HCT116 (cell line): ENCODE measurements around the gene GNS. TPM values are rescaled to one million over a fixed set of nuclear protein-coding genes. Genes with fewer than 3 reads are reported as not detected.

Experiments used
- ATAC-seq: fragments of 200-7000 bp; cut with Tn5 transposase; 2 replicates; pipeline ENCODE4 v1.9.1; 2020; ENCODE audit warnings: mild to moderate bottlenecking, moderate library complexity
- BruUV-seq: library from RNA; stranded (reverse); fragments of 400-500 nt; replicated peaks from 2 replicates; lab custom pipeline; 2021; lab: Mats Ljungman, UMichigan
- CTCF ChIA-PET: fragments of 300-600 bp; sonication (Branson Sonifier 250); formaldehyde crosslinking; loops from one replicate; lab custom pipeline; 2021; ENCODE audit warnings: antibody characterized with exemption; lab: Charles Lee
- POLR2A ChIA-PET: fragments of 300-600, 350-600 bp; sonication (Branson Sonifier 250); formaldehyde crosslinking; loops from one replicate; lab custom pipeline; 2021; ENCODE audit warnings: antibody characterized with exemption; lab: Charles Lee
- RAD21 ChIA-PET, 2 experiments: fragments of 300-600 bp; sonication (Branson Sonifier 250); formaldehyde crosslinking; loops; one replicate each; lab custom pipeline; 2023; ENCODE audit warnings: low total read pairs in 2 of 2; ENCODE audit not compliant: uncharacterized antibody in 2 of 2, unreplicated experiment in 2 of 2, low non-redundant PET in 1 of 2; lab: Charles Lee
- DNase-seq: peaks from one replicate; pipeline ENCODE4 v3.0.0-alpha.2; 2010; ENCODE audit warnings: low read depth, low spot score
- H2AFZ ChIP-seq: fragments of 200-600 bp; shearing (Covaris generic), sonication (generic); 2 replicates; pipeline ENCODE4 v1.6.1; 2017; ENCODE audit warnings: low read depth, mixed run types, mixed read lengths, antibody characterized with exemption, low read length; ENCODE audit not compliant: poor library complexity, severe bottlenecking
- H3K27ac ChIP-seq: 2 replicates; pipeline ENCODE4 v1.5.1; 2012; ENCODE audit warnings: low read depth, low read length
- H3K27me3 ChIP-seq: fragments of 200-600 bp; sonication (generic); 2 replicates; pipeline ENCODE4 v1.6.1; 2016; ENCODE audit warnings: mixed run types, low read length, mixed read lengths; ENCODE audit not compliant: insufficient read depth
- H3K36me3 ChIP-seq, 2 experiments: fragments of 200-500 bp in 1 of 2; fragments of 200-600 bp in 1 of 2; sonication (Bioruptor generic) in 1 of 2; sonication (generic) in 1 of 2; 2 replicates each; pipeline versions ENCODE4 v1.5.1 to v1.6.1; 2014 to 2016; ENCODE audit warnings: low read length in 2 of 2, inconsistent platforms in 1 of 2, mixed read lengths in 1 of 2, mixed run types in 1 of 2; ENCODE audit not compliant: insufficient read depth in 2 of 2, control insufficient read depth in 1 of 2
- H3K4me1 ChIP-seq, 2 experiments: fragments of 200-600 bp in 1 of 2; sonication (generic) in 1 of 2; 2 replicates each; pipeline versions ENCODE4 v1.5.1 to v1.6.1; 2012 to 2017; ENCODE audit warnings: low read length in 2 of 2, inconsistent platforms in 1 of 2, mild to moderate bottlenecking in 1 of 2, mixed read lengths in 1 of 2, mixed run types in 1 of 2, moderate library complexity in 1 of 2; ENCODE audit not compliant: insufficient read depth in 2 of 2, control insufficient read depth in 1 of 2
- H3K4me2 ChIP-seq: fragments of 200-600 bp; sonication (generic); 2 replicates; pipeline ENCODE4 v1.6.1; 2017; ENCODE audit warnings: mixed run types, low read length, mixed read lengths
- H3K4me3 ChIP-seq, 2 experiments: fragments of 200-600 bp in 1 of 2; sonication (generic) in 1 of 2; replicated peaks in 1 of 2; 2 replicates each; pipeline ENCODE4 v1.5.1; 2011 to 2016; ENCODE audit warnings: low read length in 2 of 2, control low read depth in 1 of 2, low read depth in 1 of 2, mild to moderate bottlenecking in 1 of 2, mixed read lengths in 1 of 2, mixed run types in 1 of 2
- H3K79me2 ChIP-seq: fragments of 200-600 bp; sonication (generic); 2 replicates; pipeline ENCODE4 v1.6.1; 2017; ENCODE audit warnings: mild to moderate bottlenecking, mixed run types, low read length, moderate library complexity, mixed read lengths; ENCODE audit not compliant: insufficient read depth
- H3K9ac ChIP-seq: fragments of 200-600 bp; sonication (generic); 2 replicates; pipeline ENCODE4 v1.6.1; 2016; ENCODE audit warnings: low read length, mixed read lengths
- H3K9me2 ChIP-seq: fragments of 200-600 bp; sonication (generic), shearing (Covaris generic); 2 replicates; pipeline ENCODE4 v1.6.1; 2017; ENCODE audit warnings: mixed run types, mild to moderate bottlenecking, moderate library complexity; ENCODE audit not compliant: insufficient read depth
- H3K9me3 ChIP-seq, 2 experiments: fragments of 200-500 bp in 1 of 2; fragments of 200-600 bp in 1 of 2; sonication (Bioruptor generic) in 1 of 2; sonication (generic) in 1 of 2; 2 replicates each; pipeline ENCODE4 v1.6.1; 2014 to 2017; ENCODE audit warnings: low read length in 2 of 2, mixed read lengths in 2 of 2, inconsistent platforms in 1 of 2, low read depth in 1 of 2, mild to moderate bottlenecking in 1 of 2, mixed run types in 1 of 2, moderate library complexity in 1 of 2; ENCODE audit not compliant: control insufficient read depth in 1 of 2, insufficient read depth in 1 of 2
- H4K20me1 ChIP-seq: fragments of 200-600 bp; sonication (generic), shearing (Covaris generic); 2 replicates; pipeline ENCODE4 v1.6.1; 2017; ENCODE audit warnings: mixed run types, mild to moderate bottlenecking, moderate library complexity; ENCODE audit not compliant: insufficient read depth
- CBX3 ChIP-seq: IDR thresholded peaks from 2 replicates; pipeline ENCODE4 v1.6.1; 2012; ENCODE audit warnings: low read depth
- CEBPB ChIP-seq: IDR thresholded peaks from 2 replicates; pipeline ENCODE4 v1.6.1; 2012; ENCODE audit warnings: low read depth
- CTCF ChIP-seq, 3 experiments: fragments of 200-600 bp in 1 of 3; sonication (generic) in 1 of 3; IDR thresholded peaks in 2 of 3; conservative IDR thresholded peaks in 1 of 3; 2 replicates each; pipeline ENCODE4 v1.5.1; 2012 to 2017; ENCODE audit warnings: low read depth in 2 of 3, low read length in 2 of 3, antibody characterized with exemption in 1 of 3, borderline replicate concordance in 1 of 3, control low read depth in 1 of 3, mild to moderate bottlenecking in 1 of 3, mixed read lengths in 1 of 3, mixed run types in 1 of 3, moderate library complexity in 1 of 3; ENCODE audit not compliant: insufficient read depth in 1 of 3
- ELF1 ChIP-seq: IDR thresholded peaks from 2 replicates; pipeline ENCODE4 v1.6.1; 2012; ENCODE audit warnings: low read depth, borderline replicate concordance
- EZH2 ChIP-seq: fragments of 200-600 bp; sonication (generic); IDR thresholded peaks from 2 replicates; pipeline ENCODE4 v1.6.1; 2017; ENCODE audit warnings: antibody characterized with exemption, mixed run types
- EZH2phosphoT487 ChIP-seq: fragments of 200-600 bp; IDR thresholded peaks from 2 replicates; pipeline ENCODE4 v1.6.1; 2018; ENCODE audit warnings: antibody characterized with exemption, borderline replicate concordance
- FOSL1 ChIP-seq: IDR thresholded peaks from 2 replicates; pipeline ENCODE4 v1.6.1; 2012; ENCODE audit warnings: low read depth
- JUND ChIP-seq: IDR thresholded peaks from 2 replicates; pipeline ENCODE4 v1.6.1; 2012
- MAX ChIP-seq: IDR thresholded peaks from 2 replicates; pipeline ENCODE4 v1.6.1; 2012
- POLR2AphosphoS5 ChIP-seq: IDR thresholded peaks from 2 replicates; pipeline ENCODE4 v1.6.1; 2011; ENCODE audit warnings: mild to moderate bottlenecking, low read depth, low read length, moderate library complexity
- RAD21 ChIP-seq: IDR thresholded peaks from 2 replicates; pipeline ENCODE4 v1.6.1; 2012; ENCODE audit warnings: low read depth, mild to moderate bottlenecking
- REST ChIP-seq: IDR thresholded peaks from 2 replicates; pipeline ENCODE4 v1.6.1; 2012; ENCODE audit warnings: low read depth
- SP1 ChIP-seq: IDR thresholded peaks from 2 replicates; pipeline ENCODE4 v1.6.1; 2012; ENCODE audit warnings: low read depth
- SRF ChIP-seq: IDR thresholded peaks from 2 replicates; pipeline ENCODE4 v1.6.1; 2012; ENCODE audit warnings: low read depth
- TCF7L2 ChIP-seq: IDR thresholded peaks from 2 replicates; pipeline ENCODE4 v1.7.0; 2011; ENCODE audit warnings: borderline replicate concordance, inconsistent platforms; ENCODE audit not compliant: insufficient read depth, insufficient read length; ENCODE audit errors: extremely low read depth
- YY1 ChIP-seq: IDR thresholded peaks from 2 replicates; pipeline ENCODE4 v1.6.1; 2011; ENCODE audit warnings: low read length, low read depth, moderate library complexity, mild to moderate bottlenecking; ENCODE audit not compliant: insufficient replicate concordance; ENCODE audit errors: extremely low read depth
- ZBTB33 ChIP-seq: IDR thresholded peaks from 2 replicates; pipeline ENCODE4 v1.6.1; 2011; ENCODE audit warnings: mild to moderate bottlenecking, low read length, moderate library complexity; ENCODE audit not compliant: insufficient replicate concordance; ENCODE audit errors: extremely low read depth
- ZFX ChIP-seq: fragments of 450-650 bp; IDR thresholded peaks from 2 replicates; pipeline ENCODE4 v1.6.1; 2017
- intact Hi-C: fragments of 100-400 bp; cut with micrococcal nuclease; formaldehyde crosslinking; loops from 2 replicates; pipeline ENCODE4 v1.10.0; 2022
- total RNA-seq: library from RNA; stranded (reverse); gene quantifications from one replicate; pipeline ENCODE4 v1.2.1, GENCODE V29; 2021; ENCODE audit not compliant: unreplicated experiment

Gene GNS
- total RNA-seq, 1 experiment from 2014 or later = 45.7 TPM

GRCh38 chr12:64798165-64798564, 39.0 kb upstream of the GNS start:
- Histone ChIP-seq H3K9me2 (no peaks in the 10 kb centered on the region), H3K36me3 (no peaks in the 10 kb centered on the region; a peak in 1 of 4 replicates), H3K9ac (no peak overlapping the region), H3K9me3 (no peaks in the 10 kb centered on the region), H2AFZ (no peak overlapping the region), H4K20me1 (peaks cover 7% of the 10 kb centered on the region; the same call in 1 of the 2 replicates), H3K4me3 (no peak overlapping the region), H3K27ac (no peak overlapping the region), H3K4me2 (no peak overlapping the region), H3K4me1 (peaks cover 0 to 11% of the 10 kb centered on the region in 2 experiments; a peak in 2 of 4 replicates), H3K79me2 (peaks cover 41% of the 10 kb centered on the region), H3K27me3 (no peaks in the 10 kb centered on the region)
- intact Hi-C loops = loop anchor here (5.0 kb wide), 1 partner anchor 304 kb away; no protein-coding TSS in a partner anchor
- ChIA-PET CTCF (interaction anchor here (1.1 kb wide), 1 partner anchor 434 kb away, joined by 3 read pairs; no protein-coding TSS in a partner anchor), POLR2A (no interaction called here), RAD21 (no interaction called here)
- TF ChIP-seq MAX = no peak
- no peak for TF ChIP-seq ZBTB33
- no peak for TF ChIP-seq FOSL1
- no peak for TF ChIP-seq CEBPB
- no peak for TF ChIP-seq REST
- TF ChIP-seq SP1 = no peak
- TF ChIP-seq EZH2phosphoT487 = no peak
- TF ChIP-seq JUND = no peak
- TF ChIP-seq EZH2 = no peak
- TF ChIP-seq YY1 = no peak
- TF ChIP-seq CTCF (IDR thresholded peaks at IDR 0.05 in 2 of 3, conservative IDR thresholded peaks at IDR 0.05 in 1 of 3; ENCODE audit: borderline replicate concordance in 1 of 3, insufficient read depth in 1 of 3, low read depth in 2 of 3, low read length in 2 of 3) = no peak
- TF ChIP-seq CBX3 = no peak
- TF ChIP-seq ZFX = no peak
- TF ChIP-seq RAD21 = no peak
- TF ChIP-seq TCF7L2 = no peak
- no peak for TF ChIP-seq ELF1
- no peak for TF ChIP-seq SRF
- TF ChIP-seq POLR2AphosphoS5 = no peak
- no TSS peak for BruUV-seq
- no peak for DNase-seq
- ATAC-seq = no peak
